Stomach (tissue), 9 donors: ENCODE data around the gene PEPD. TPM values are rescaled to one million over a fixed set of nuclear protein-coding genes. Genes with fewer than 3 reads are reported as not detected.

ENCODE experiments used
- DNase-seq, 2 donors: peaks; one replicate each; pipeline versions ENCODE4 v3.0.0 to v3.0.0-alpha.2; 2013 to 2019
- H3K27ac ChIP-seq, 5 donors: fragments of 200-600 bp in 4 of 5; sonication (generic) in 4 of 5; one replicate each; pipeline ENCODE4 v1.5.1; 2013 to 2019; ENCODE audit warnings: mild to moderate bottlenecking in 1 of 5, moderate library complexity in 1 of 5
- H3K27me3 ChIP-seq, 3 donors: fragments of 200-600 bp; sonication (generic); one replicate each; pipeline ENCODE4 v1.5.1; 2017 to 2019; ENCODE audit warnings: mixed run types in 1 of 3
- H3K36me3 ChIP-seq, 4 donors: fragments of 200-600 bp; sonication (generic); 1 replicate in 3 of 4; 2 replicates in 1 of 4; pipeline ENCODE4 v1.5.1; 2016 to 2019
- H3K4me1 ChIP-seq, 4 donors: fragments of 200-600 bp; sonication (generic); one replicate each; pipeline ENCODE4 v1.5.1; 2016 to 2019
- H3K4me3 ChIP-seq, 4 donors: fragments of 200-600 bp; sonication (generic) in 3 of 4; one replicate each; pipeline ENCODE4 v1.5.1; 2016 to 2019; ENCODE audit warnings: mild to moderate bottlenecking in 1 of 4
- H3K9me3 ChIP-seq, 4 donors: fragments of 200-600 bp; sonication (generic); one replicate each; pipeline ENCODE4 v1.5.1; 2016 to 2019
- CTCF ChIP-seq, 7 experiments: fragments of 450-650 bp in 4 of 7; fragments of 200-600 bp in 3 of 7; sonication (generic) in 3 of 7; IDR thresholded peaks; one replicate each; pipeline ENCODE4 v1.5.1; 2016 to 2019; ENCODE audit warnings: antibody characterized with exemption in 7 of 7, control low read depth in 2 of 7, mild to moderate bottlenecking in 1 of 7
- EP300 ChIP-seq: sonication (generic); formaldehyde crosslinking; IDR thresholded peaks from one replicate; pipeline ENCODE4 v1.6.1; 2017; ENCODE audit warnings: antibody characterized with exemption
- POLR2A ChIP-seq, 4 donors: fragments of 450-650 bp; IDR thresholded peaks; one replicate each; pipeline ENCODE4 v1.6.1; 2016; ENCODE audit warnings: antibody characterized with exemption in 4 of 4, control low read depth in 2 of 4, mild to moderate bottlenecking in 1 of 4, moderate library complexity in 1 of 4
- POLR2AphosphoS5 ChIP-seq, 3 donors: sonication (generic); formaldehyde crosslinking; IDR thresholded peaks; one replicate each; pipeline ENCODE4 v1.6.1; 2016; ENCODE audit warnings: antibody characterized with exemption in 3 of 3
- WGBS, 5 donors: extraction: QIAGEN DNeasy Blood & Tissue Kit in 3 of 5; methylation state at CpG; one replicate each; pipeline versions ENCODE4 v1.1.5 to v1.1.7; 2013 to 2018; 5-methylcytosine and 5-hydroxymethylcytosine counted together
- intact Hi-C: fragments of 100-400 bp; cut with DNase I; formaldehyde crosslinking; loops from one replicate; pipeline ENCODE4 v1.15.1; 2023; ENCODE audit warnings: low total_unique reads
- polyA plus RNA-seq, 3 donors: library from polyadenylated mRNA; stranded (reverse); fragments of 200-250 nt; gene quantifications; one replicate each; pipeline ENCODE4 v1.2.3, GENCODE V29; 2013
- total RNA-seq, 5 donors: library from RNA; depleted of rRNA; stranded (reverse); fragments of >200 nt; gene quantifications; one replicate each; pipeline versions ENCODE4 v1.1.0 to v1.2.3, GENCODE V29; 2014 to 2016
- donor health status: healthy with polysubstance abuse.
- donor health status: Bipolar disorder and iron deficiency.
- donor health status: healthy.

PEPD gene
- total and polyA plus RNA-seq, 8 donors, result 8.8 to 99.4 (median 42.7) TPM

GRCh38 chr19:33410915-33411401, 110.6 kb downstream of the PEPD start:
- Histone ChIP-seq H3K36me3 (peaks cover 0 to 38% (median 22%) of the 10 kb centered on the region in 4 donors), H3K27ac (no peak overlapping the region), H3K9me3 (no peaks in the 10 kb centered on the region), H3K4me3 (no peak overlapping the region), H3K27me3 (no peaks in the 10 kb centered on the region), H3K4me1 (peaks cover 0 to 9% (median 4%) of the 10 kb centered on the region in 4 donors)
- TF ChIP-seq EP300, result no peak
- no peak for TF ChIP-seq POLR2A (IDR thresholded peaks at IDR 0.05)
- no peak for TF ChIP-seq POLR2AphosphoS5 (IDR thresholded peaks at IDR 0.05)
- no peak for TF ChIP-seq CTCF (IDR thresholded peaks at IDR 0.05)
- no peak for DNase-seq
- intact Hi-C loops, result no loop called here
- 84 to 87% (median 86%) methylated on average over 13 to 21 of the region's 21 CpGs for WGBS, 5 donors

- Histone ChIP-seq H3K27ac (no peak overlapping the region), H3K27me3 (no peaks in the 10 kb centered on the region), H3K4me3 (no peak overlapping the region), H3K9me3 (no peaks in the 10 kb centered on the region), H3K4me1 (peaks cover 0 to 16% (median 11%) of the 10 kb centered on the region in 4 donors), H3K36me3 (peaks cover 0 to 38% (median 22%) of the 10 kb centered on the region in 4 donors)
- intact Hi-C loops, result no loop called here
- DNase-seq, result no peak
- 92 to 93% (median 92%) methylated on average over 16 to 27 of the region's 27 CpGs for WGBS, 5 donors
- TF ChIP-seq POLR2A (IDR thresholded peaks at IDR 0.05), result no peak
- TF ChIP-seq CTCF (IDR thresholded peaks at IDR 0.05), result no peak
- no peak for TF ChIP-seq POLR2AphosphoS5 (IDR thresholded peaks at IDR 0.05)
- no peak for TF ChIP-seq EP300
Observed at GRCh38 chr19:33409906-33410685, 111.5 kb downstream of the PEPD start.

GRCh38 chr19:33408538-33409434, 112.8 kb downstream of the PEPD start:
- Histone ChIP-seq H3K27me3 (no peaks in the 10 kb centered on the region), H3K9me3 (no peaks in the 10 kb centered on the region), H3K36me3 (peaks cover 0 to 38% (median 22%) of the 10 kb centered on the region in 4 donors), H3K4me1 (peaks cover 2 to 29% (median 17%) of the 10 kb centered on the region in 4 donors), H3K27ac (no peak overlapping the region), H3K4me3 (no peak overlapping the region)
- WGBS, 5 donors, result 83 to 92% (median 89%) methylated on average over 17 to 18 of the region's 18 CpGs
- intact Hi-C loops, result no loop called here
- no peak for DNase-seq
- no peak for TF ChIP-seq CTCF (IDR thresholded peaks at IDR 0.05)
- no peak for TF ChIP-seq POLR2A (IDR thresholded peaks at IDR 0.05)
- no peak for TF ChIP-seq EP300
- TF ChIP-seq POLR2AphosphoS5 (IDR thresholded peaks at IDR 0.05), result no peak

- Histone ChIP-seq H3K9me3 (no peaks in the 10 kb centered on the region), H3K36me3 (peaks cover 0 to 38% (median 22%) of the 10 kb centered on the region in 4 donors), H3K4me3 (no peak overlapping the region), H3K27ac (no peak overlapping the region), H3K27me3 (no peaks in the 10 kb centered on the region), H3K4me1 (peaks cover 7 to 36% (median 24%) of the 10 kb centered on the region in 4 donors)
- TF ChIP-seq CTCF (IDR thresholded peaks at IDR 0.05) (no peak), EP300 (no peak), POLR2AphosphoS5 (IDR thresholded peaks at IDR 0.05) (no peak)
- intact Hi-C loops, result no loop called here
- no peak for DNase-seq
- 84 to 92% (median 89%) methylated on average over 8 to 13 of the region's 13 CpGs for WGBS, 5 donors
Observed at GRCh38 chr19:33408116-33408515, 113.5 kb downstream of the PEPD start.
